HG02973 (cell line): ENCODE data around the gene C1orf167.

Experiments
- ATAC-seq: cut with Tn5 transposase; IDR thresholded peaks from one replicate; pipeline ENCODE4 v1.9.1; 2021; ENCODE audit warnings: moderate library complexity; ENCODE audit not compliant: unreplicated experiment

Gene C1orf167

DNA sequence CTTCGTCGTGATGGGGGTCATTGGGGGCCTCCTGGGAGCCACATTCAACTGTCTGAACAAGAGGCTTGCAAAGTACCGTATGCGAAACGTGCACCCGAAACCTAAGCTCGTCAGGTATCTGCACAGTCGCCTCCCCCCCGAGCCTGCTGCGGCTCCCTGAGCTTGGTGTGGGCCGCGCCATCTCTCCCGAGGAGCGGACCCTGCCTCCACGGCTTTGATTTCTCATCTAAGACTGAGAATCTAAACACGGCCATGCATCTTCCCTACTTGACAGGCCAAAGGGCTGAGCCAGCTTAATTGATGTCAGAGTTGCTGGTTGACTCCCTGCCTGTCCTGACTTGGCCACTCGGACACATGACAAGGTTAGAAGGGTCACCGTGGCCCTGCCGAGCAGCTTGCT, 66.5 kb downstream of the C1orf167 start:
- ATAC-seq: no peak

DNA sequence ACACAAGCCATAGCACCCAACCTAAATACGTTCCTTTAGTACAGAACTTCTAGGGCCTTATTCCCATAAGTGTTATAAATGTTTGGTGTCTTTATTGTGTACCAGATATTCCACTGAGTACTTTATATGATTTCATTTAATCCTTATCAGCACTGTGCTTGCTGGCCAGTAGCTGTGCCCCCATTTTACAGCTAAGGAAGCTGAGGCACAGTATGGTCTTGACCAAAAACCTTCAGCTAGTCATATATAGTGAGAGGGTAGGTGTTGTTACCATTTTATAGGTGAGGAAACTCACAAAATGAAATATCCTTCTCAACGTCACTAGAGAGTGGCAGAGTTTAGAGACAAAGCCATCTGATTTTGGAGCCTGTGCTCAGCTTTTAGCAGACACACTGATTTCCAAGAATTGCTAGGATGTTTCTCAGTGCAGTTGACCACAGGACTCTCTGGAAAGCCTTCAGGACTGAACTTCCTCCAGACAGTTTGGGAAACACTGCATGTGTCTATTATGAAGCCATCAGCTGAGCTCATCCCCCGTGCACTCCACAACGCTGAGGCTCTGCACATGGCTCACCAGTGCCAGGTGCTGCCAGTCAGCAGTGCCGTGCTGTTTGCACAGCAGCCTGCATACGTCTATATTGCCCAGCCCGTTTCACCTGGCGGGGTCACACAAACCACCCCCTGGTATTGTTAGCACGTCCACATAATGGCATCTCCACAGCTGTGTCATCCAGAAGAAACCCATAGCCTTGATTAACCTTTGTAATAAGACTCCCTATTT, 70.1 kb downstream of the C1orf167 start:
- ATAC-seq: no peak

DNA sequence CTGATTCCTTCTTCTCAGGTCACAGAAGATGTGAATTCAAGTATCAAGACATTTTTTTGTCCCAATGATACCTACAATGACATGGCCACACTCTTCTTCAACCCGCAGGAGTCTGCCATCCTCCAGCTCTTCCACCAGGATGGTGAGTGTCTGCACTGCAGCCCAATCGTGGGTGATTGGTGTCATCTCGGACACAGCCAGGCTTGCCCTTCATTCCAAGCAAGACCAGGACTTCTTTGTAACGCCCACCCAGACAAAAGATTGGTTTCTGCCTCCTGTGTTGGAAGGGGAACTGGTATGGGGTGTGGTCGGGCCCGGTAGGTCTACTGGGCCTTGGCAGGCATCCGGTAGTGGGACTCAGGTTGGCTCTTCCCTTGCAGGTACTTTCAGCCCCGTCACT, 71.5 kb downstream of the C1orf167 start:
- ATAC-seq: no peak

DNA sequence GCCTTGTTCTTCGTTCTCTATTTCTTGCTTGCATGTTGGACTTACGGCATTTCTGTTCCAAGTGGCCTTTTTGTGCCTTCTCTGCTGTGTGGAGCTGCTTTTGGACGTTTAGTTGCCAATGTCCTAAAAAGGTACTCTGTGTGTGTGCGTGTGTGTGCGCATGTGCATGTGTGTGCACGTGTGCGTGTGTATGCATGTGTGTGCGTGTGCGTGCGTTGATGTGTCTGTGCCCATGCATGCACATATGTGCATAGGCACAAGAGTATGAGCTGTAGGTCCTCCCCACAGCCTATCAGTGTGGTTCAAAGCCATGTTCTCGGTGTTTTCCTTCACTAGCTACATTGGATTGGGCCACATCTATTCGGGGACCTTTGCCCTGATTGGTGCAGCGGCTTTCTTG, 71.9 kb downstream of the C1orf167 start:
- no peak for ATAC-seq

DNA sequence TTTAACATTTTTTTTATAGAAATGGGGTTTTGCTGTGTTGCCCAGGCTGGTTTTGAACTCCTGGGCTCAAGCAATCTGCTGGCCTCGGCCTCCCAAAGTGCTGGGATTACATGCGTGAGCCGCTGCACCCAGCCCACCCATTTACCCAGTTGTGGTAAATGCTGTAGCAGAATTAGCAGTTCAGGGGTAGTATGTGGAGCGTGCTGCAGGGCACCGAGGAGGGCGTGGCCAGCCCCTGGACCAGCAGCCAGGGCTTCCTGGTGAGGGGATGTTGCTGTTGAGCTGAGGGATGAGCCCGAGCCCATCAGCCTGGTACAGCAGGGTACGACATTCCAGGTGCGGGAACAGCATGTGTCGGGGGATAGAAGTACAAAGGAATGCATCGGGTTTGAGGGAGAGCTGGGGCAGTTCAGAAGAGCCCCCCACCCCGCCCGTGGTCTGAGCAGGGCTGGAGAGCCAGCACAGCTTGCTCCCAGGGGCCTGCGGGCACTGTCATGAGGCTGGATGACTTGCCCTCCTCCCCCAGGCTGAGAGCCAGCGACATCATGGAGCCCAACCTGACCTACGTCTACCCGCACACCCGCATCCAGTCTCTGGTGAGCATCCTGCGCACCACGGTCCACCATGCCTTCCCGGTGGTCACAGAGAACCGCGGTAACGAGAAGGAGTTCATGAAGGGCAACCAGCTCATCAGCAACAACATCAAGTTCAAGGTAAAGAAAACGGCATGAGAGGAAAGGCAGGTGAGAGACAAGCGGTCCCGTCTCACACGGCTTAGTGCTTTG, 73.6 kb downstream of the C1orf167 start:
- no peak for ATAC-seq

DNA sequence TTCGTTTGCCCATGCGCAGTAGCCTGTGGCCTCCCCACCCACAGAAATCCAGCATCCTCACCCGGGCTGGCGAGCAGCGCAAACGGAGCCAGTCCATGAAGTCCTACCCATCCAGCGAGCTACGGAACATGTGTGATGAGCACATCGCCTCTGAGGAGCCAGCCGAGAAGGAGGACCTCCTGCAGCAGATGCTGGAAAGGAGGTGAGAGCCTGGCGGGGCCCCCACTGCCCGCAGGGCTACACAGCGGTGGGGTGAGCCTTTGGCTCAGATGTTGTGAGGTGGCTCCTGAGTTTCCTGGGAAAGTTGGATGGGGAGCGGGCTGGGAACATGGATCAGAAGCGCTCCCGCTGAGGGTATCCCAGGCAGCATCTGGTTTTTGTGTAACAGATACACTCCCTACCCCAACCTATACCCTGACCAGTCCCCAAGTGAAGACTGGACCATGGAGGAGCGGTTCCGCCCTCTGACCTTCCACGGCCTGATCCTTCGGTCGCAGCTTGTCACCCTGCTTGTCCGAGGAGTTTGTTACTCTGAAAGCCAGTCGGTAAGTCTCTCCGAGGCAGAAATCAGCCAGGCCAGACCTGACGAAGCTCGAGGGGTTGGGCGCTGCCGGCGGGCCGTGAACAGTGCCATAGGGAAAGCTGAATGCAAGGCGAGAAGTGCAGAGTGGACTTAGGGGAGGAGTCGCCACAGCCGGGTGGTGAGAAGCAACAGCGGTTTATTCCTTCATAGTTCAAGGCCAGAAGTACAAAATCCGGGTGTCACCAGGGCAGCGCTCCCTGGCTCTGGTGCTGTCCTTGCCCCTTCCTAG, 75.2 kb downstream of the C1orf167 start:
- ATAC-seq: no peak

DNA sequence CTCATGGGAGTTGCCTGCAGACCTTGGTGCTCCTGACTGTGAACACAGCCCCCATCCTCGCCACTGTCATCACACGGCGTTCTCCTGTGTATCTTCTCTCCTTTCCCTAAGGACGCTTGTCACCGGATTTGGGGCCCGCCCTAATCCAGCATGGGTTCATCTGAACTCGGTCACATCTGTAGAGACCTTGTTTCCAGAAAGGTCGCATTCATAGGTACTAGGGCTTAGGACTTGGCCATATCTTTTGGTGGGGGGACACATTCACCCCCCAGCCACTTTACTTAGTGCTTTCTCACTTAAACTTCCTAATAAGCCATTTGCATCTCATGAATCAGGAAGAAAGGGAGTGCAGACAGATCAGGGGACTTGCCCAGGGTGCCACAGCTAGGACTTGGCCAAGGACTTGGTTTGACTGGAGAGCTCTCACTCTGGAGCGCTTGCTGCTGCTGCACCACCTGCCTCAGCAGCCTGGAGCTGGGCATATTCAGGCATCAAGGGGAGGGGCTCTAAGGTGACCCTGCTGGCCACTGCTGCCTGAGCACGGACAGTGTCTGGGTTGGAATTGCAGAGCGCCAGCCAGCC, 75.9 kb downstream of the C1orf167 start:
- ATAC-seq: no peak

DNA sequence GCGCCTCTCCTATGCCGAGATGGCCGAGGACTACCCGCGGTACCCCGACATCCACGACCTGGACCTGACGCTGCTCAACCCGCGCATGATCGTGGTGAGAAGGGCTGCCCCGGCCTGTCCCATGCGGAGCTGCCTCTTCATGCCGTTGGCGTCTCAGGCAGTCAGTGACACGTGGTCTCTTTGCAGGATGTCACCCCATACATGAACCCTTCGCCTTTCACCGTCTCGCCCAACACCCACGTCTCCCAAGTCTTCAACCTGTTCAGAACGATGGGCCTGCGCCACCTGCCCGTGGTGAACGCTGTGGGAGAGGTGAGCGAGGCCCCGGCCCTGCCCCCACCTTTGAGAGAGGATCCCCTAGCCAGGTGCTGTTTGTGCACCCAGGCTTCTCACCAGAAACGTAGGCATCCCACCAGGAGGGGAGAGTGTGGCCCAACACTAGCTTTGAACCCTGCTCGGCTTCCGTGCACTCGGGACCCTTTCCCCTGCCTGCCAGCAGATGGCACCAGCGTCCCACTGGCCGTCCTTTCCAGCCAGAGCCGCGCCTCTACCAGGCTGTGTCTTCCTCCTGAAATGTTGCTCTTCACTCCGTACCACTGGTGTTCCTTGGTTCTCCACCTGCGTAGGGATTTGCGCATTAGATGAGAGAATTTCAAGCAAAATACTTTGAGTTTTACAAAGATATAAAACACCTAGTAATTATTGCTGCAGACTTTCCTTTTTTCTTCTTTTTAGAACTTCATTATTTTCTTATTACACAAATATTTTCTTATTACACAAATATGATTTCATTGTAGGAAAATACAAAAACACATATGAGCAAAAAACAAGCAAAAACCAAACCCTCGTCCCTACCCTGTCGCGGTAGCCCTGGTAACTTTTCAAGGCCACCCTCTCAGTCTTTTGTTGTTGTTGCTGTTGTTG, 76.6 kb downstream of the C1orf167 start:
- ATAC-seq: no peak
